Peyer's patch (tissue), 4 donors: ENCODE data around the gene PGS1. TPM values are rescaled to one million over a fixed set of nuclear protein-coding genes. Genes with fewer than 3 reads are reported as not detected.

Experiments used
- DNase-seq, 3 donors: peaks; one replicate each; pipeline ENCODE4 v3.0.0-alpha.2; 2017 to 2019
- H3K27ac ChIP-seq, 4 donors: fragments of 200-600 bp; sonication (generic); one replicate each; pipeline ENCODE4 v1.5.1; 2016 to 2019
- H3K27me3 ChIP-seq, 2 donors: fragments of 200-600 bp; sonication (generic); one replicate each; pipeline ENCODE4 v1.5.1; 2019
- H3K36me3 ChIP-seq, 3 donors: fragments of 200-600 bp; sonication (generic); one replicate each; pipeline ENCODE4 v1.5.1; 2016 to 2019
- H3K4me1 ChIP-seq, 4 donors: fragments of 200-600 bp; sonication (generic); one replicate each; pipeline ENCODE4 v1.5.1; 2016 to 2019
- H3K4me3 ChIP-seq, 4 donors: fragments of 200-600 bp; sonication (generic); 1 replicate in 3 of 4; 2 replicates in 1 of 4; pipeline ENCODE4 v1.5.1; 2016 to 2019; ENCODE audit warnings: mild to moderate bottlenecking in 1 of 4
- H3K9me3 ChIP-seq, 4 donors: fragments of 200-600 bp; sonication (generic); one replicate each; pipeline ENCODE4 v1.5.1; 2016 to 2019; ENCODE audit warnings: mild to moderate bottlenecking in 1 of 4
- POLR2A ChIP-seq, 2 donors: fragments of 450-650 bp; IDR thresholded peaks; one replicate each; pipeline ENCODE4 v1.5.1; 2017; ENCODE audit warnings: antibody characterized with exemption in 2 of 2, mild to moderate bottlenecking in 2 of 2, moderate library complexity in 2 of 2
- total RNA-seq, 4 donors: library from RNA; depleted of rRNA; stranded (reverse); fragments of >200 nt; gene quantifications; one replicate each; pipeline ENCODE4 v1.1.0, GENCODE V29; 2016
- TF ChIP-seq, protein P1 (sequence below), 6 experiments: fragments of 450-650 bp in 4 of 6; fragments of 200-600 bp in 2 of 6; sonication (generic) in 1 of 6; IDR thresholded peaks; one replicate each; pipeline ENCODE4 v1.5.1; 2017 to 2019; ENCODE audit warnings: antibody characterized with exemption in 6 of 6, mild to moderate bottlenecking in 3 of 6, moderate library complexity in 1 of 6

Gene PGS1
- total RNA-seq, 4 donors from 2014 or later, result 32.4 to 149 (median 116) TPM

DNA sequence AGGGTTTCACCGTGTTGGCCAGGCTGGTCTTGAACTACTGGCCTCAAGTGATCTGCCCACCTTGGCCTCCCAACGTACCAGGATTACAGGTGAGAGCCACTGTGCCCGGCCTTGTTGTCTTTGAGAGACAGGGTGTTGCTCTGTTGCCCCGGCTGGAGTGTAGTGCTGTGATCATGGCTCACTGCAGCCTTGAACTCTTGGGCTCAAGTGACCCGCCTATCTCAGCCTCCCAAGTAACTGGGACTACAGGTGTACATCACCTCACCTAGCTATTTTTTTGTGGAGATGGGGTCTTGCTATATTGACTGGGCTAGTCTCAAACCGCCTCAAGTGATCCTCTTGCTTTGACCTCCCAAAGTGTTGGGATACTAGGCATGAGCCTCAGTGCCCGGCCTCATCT lies 68.4 kb downstream of the PGS1 start:
- Histone ChIP-seq H3K9me3 (no peaks in the 10 kb centered on the region), H3K36me3 (no peaks in the 10 kb centered on the region), H3K27me3 (no peaks in the 10 kb centered on the region), H3K4me3 (no peak overlapping the region), H3K27ac (no peak overlapping the region), H3K4me1 (no peaks in the 10 kb centered on the region)
- TF ChIP-seq, protein P1, sequence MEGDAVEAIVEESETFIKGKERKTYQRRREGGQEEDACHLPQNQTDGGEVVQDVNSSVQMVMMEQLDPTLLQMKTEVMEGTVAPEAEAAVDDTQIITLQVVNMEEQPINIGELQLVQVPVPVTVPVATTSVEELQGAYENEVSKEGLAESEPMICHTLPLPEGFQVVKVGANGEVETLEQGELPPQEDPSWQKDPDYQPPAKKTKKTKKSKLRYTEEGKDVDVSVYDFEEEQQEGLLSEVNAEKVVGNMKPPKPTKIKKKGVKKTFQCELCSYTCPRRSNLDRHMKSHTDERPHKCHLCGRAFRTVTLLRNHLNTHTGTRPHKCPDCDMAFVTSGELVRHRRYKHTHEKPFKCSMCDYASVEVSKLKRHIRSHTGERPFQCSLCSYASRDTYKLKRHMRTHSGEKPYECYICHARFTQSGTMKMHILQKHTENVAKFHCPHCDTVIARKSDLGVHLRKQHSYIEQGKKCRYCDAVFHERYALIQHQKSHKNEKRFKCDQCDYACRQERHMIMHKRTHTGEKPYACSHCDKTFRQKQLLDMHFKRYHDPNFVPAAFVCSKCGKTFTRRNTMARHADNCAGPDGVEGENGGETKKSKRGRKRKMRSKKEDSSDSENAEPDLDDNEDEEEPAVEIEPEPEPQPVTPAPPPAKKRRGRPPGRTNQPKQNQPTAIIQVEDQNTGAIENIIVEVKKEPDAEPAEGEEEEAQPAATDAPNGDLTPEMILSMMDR (IDR thresholded peaks at IDR 0.05), result no peak
- TF ChIP-seq POLR2A (IDR thresholded peaks at IDR 0.05), result no peak
- DNase-seq, result no peak

DNA sequence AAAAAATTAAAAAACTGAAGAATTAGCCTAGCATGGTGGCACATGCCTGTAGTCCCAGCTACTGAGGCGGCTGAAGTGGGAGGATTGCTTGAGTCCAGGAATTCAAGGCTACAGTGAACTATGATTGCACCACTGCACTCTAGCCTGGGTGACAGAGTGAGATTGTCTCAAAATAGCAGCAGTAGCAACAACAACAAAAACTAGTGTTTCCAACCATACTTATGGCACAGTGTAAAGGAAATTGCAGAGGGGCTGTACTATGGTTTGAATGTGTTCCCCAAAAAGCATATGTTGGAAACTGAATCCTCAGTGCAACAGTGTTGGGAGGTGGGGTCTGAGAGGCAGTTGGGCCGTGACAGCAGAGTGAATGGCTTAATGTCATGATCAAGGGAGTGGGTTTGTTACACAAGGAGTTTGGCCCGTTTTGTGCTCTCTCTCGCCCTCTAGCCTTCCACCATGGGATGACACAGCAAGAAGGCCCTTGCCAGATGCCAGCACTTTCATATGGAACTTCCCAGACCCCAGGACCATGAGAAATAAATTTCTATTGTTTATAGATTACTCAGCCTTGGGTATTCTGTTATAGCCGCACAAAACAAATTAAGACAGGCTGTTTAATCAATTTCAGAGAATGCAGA lies 70.0 kb downstream of the PGS1 start:
- no peaks in the 10 kb centered on the region for H3K36me3 ChIP-seq
- H3K9me3 ChIP-seq, result no peaks in the 10 kb centered on the region
- DNase-seq, result no peak
- no peak overlapping the region for H3K4me3 ChIP-seq
- H3K27ac ChIP-seq, result no peak overlapping the region
- no peak for TF ChIP-seq POLR2A (IDR thresholded peaks at IDR 0.05)
- TF ChIP-seq, protein P1 (IDR thresholded peaks at IDR 0.05), result no peak
- no peaks in the 10 kb centered on the region for H3K4me1 ChIP-seq
- H3K27me3 ChIP-seq, result no peaks in the 10 kb centered on the region

DNA sequence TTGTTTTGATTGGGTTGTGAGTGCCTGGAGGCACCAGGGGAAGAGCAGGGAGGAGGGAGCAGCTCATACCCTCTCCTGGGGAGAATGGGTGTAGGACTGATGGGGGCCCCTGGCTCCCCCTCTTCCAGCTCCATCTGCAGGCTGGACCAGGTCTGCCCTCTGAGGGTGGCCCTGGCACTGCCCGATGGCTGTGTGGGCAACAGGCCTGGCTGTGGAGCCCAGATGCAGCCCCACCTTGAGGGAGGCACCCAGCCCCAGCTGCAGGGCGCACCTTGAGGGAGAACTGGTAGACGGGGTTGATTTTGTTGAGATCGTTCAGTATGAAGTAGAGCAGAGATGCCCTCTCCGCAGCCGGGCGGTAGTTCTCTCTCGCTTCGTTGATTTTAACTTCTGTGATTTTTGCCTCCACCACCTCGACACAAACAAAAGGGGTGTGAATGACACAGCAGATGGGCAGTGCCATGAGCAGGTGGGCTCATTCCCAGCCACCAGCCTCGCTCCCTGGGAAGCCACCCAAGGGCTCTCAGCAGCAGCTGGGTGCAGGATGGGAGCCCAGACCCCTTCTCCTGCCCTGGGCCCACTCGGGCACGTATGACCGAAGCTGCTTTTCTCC lies 71.6 kb downstream of the PGS1 start:
- H3K36me3 ChIP-seq, result no peaks in the 10 kb centered on the region
- H3K9me3 ChIP-seq, result no peaks in the 10 kb centered on the region
- H3K27ac ChIP-seq, result no peak overlapping the region
- no peaks in the 10 kb centered on the region for H3K4me1 ChIP-seq
- DNase-seq, result no peak
- TF ChIP-seq POLR2A (IDR thresholded peaks at IDR 0.05), result no peak
- H3K27me3 ChIP-seq, result no peaks in the 10 kb centered on the region
- no peak overlapping the region for H3K4me3 ChIP-seq

- no peaks in the 10 kb centered on the region for H3K27me3 ChIP-seq
- H3K4me3 ChIP-seq, result no peak overlapping the region
- no peak for DNase-seq
- H3K36me3 ChIP-seq, result no peaks in the 10 kb centered on the region
- H3K4me1 ChIP-seq, result no peaks in the 10 kb centered on the region
- no peaks in the 10 kb centered on the region for H3K9me3 ChIP-seq
- TF ChIP-seq POLR2A (IDR thresholded peaks at IDR 0.05), result no peak
- TF ChIP-seq, protein P1 (IDR thresholded peaks at IDR 0.05), result no peak
- H3K27ac ChIP-seq, result no peak overlapping the region
Measured at GRCh38 chr17:78450696-78451345, 72.4 kb downstream of the PGS1 start.

GRCh38 chr17:78451753-78452152 lies 73.3 kb downstream of the PGS1 start:
- TF ChIP-seq, protein P1 (IDR thresholded peaks at IDR 0.05), result no peak
- TF ChIP-seq POLR2A (IDR thresholded peaks at IDR 0.05), result no peak
- no peak for DNase-seq
- H3K4me3 ChIP-seq, result no peak overlapping the region
- H3K9me3 ChIP-seq, result no peaks in the 10 kb centered on the region
- no peaks in the 10 kb centered on the region for H3K4me1 ChIP-seq
- H3K27ac ChIP-seq, result no peak overlapping the region
- no peaks in the 10 kb centered on the region for H3K27me3 ChIP-seq
- no peaks in the 10 kb centered on the region for H3K36me3 ChIP-seq

GRCh38 chr17:78454346-78454745 lies 75.9 kb downstream of the PGS1 start:
- Histone ChIP-seq H3K36me3 (no peaks in the 10 kb centered on the region), H3K27ac (no peak overlapping the region), H3K4me1 (no peaks in the 10 kb centered on the region), H3K4me3 (no peak overlapping the region), H3K27me3 (no peaks in the 10 kb centered on the region), H3K9me3 (no peaks in the 10 kb centered on the region)
- no peak for DNase-seq
- TF ChIP-seq POLR2A (IDR thresholded peaks at IDR 0.05), result no peak
- TF ChIP-seq, protein P1 (IDR thresholded peaks at IDR 0.05), result no peak
